SJCRH30 (cell line): Measurements from ENCODE around the gene TENM4. TPM values are rescaled to one million over a fixed set of nuclear protein-coding genes. Genes with fewer than 3 reads are reported as not detected.

Experiments used
- DNase-seq, 2 experiments: peaks; one replicate each; pipeline ENCODE4 v3.0.0-alpha.2; 2015 to 2020
- H3K27ac ChIP-seq: fragments of 250-450 bp; sonication (Bioruptor Pico); 2 replicates; pipeline ENCODE4 v1.5.1; 2020; ENCODE audit warnings: mild to moderate bottlenecking, moderate library complexity
- H3K27me3 ChIP-seq: fragments of 250-450 bp; sonication (Bioruptor Pico); 2 replicates; pipeline ENCODE4 v1.5.1; 2020; ENCODE audit warnings: mild to moderate bottlenecking, moderate library complexity
- H3K36me3 ChIP-seq: fragments of 250-450 bp; sonication (Bioruptor Pico); 2 replicates; pipeline ENCODE4 v1.5.1; 2020; ENCODE audit warnings: mild to moderate bottlenecking, moderate library complexity
- H3K4me1 ChIP-seq: fragments of 250-450 bp; sonication (Bioruptor Pico); 2 replicates; pipeline ENCODE4 v1.5.1; 2020; ENCODE audit warnings: mild to moderate bottlenecking, moderate library complexity
- H3K4me3 ChIP-seq: fragments of 250-450 bp; sonication (Bioruptor Pico); 2 replicates; pipeline ENCODE4 v1.5.1; 2020; ENCODE audit warnings: mild to moderate bottlenecking, moderate library complexity
- H3K9me3 ChIP-seq: fragments of 250-450 bp; sonication (Bioruptor Pico); replicated peaks from 2 replicates; pipeline ENCODE4 v1.5.1; 2020; ENCODE audit warnings: mild to moderate bottlenecking, moderate library complexity
- total RNA-seq: library from RNA; depleted of rRNA; stranded (reverse); fragments of >200 nt; shearing (Covaris generic); gene quantifications from 2 replicates; pipeline ENCODE4 v1.2.3, GENCODE V29; 2014

TENM4 gene
- total RNA-seq, 1 experiment from 2014 or later = 0.53 TPM

DNA sequence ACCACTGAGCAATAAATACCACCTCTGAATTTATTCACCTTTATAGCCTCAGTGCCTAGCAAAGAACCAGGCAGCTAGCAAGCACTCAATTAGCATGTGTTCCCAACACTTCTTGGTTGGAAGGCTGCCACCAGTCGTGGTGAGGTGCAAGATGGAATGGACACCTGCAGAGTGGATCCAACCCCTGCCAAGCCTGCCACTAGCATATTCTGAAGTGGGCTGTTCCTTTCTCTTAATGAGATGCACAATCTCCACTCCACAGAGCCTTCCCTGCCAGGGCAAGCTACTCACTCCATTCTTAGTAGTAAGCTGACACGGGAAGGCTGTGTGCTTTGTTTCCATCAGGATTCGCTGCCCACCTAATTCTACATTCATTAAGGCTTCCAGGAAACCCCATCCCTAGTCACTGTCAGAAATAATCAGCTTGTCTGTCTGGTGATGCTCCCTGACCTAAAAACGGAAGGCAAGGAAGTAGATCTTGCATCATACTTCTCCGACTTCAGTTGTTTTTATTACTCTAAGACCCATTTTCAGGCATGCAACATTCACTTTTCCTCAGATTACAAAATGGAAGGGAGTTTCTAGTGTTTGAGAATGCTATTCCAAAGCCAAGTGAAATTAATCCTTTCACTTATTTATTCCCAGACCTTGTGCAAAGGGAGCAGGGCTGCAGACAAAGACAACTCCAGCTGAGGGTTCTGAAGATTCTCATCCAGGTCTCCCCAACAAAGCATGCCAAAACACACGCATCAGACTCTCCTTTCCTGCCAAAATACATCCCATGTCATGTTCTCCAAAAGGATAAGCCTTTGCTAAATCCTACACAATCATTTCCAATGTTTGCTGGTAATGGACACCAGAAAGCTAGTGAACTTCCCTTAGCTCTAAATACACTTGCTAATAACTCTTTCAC is 128.0 kb downstream of the TENM4 start:
- Histone ChIP-seq H3K4me1 (no peaks in the 10 kb centered on the region), H3K27ac (no peak overlapping the region), H3K4me3 (no peak overlapping the region), H3K9me3 (no peaks in the 10 kb centered on the region), H3K27me3 (no peaks in the 10 kb centered on the region), H3K36me3 (no peaks in the 10 kb centered on the region)
- DNase-seq = no peak

DNA sequence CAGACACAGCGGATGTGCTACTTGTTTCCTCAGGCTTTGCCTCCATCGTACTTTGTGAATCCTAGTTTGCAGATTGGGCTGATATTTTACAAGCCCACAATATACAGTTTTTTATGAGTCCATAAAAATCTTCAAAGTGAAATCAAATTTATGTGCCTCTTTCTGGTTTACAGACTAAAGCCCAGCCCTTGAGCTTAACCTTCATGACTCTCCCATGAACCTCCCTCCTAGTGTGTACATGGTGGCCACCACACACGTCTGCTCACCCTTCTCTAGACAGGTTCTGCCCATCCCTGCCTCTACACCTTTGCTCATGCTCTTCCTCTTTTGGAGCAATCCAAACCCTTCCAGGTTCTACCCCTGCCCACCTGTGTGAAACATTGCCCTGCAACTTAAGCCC is 129.4 kb downstream of the TENM4 start:
- Histone ChIP-seq H3K9me3 (no peaks in the 10 kb centered on the region), H3K4me1 (no peaks in the 10 kb centered on the region), H3K4me3 (no peak overlapping the region), H3K36me3 (no peaks in the 10 kb centered on the region), H3K27ac (no peak overlapping the region), H3K27me3 (no peaks in the 10 kb centered on the region)
- no peak for DNase-seq

DNA sequence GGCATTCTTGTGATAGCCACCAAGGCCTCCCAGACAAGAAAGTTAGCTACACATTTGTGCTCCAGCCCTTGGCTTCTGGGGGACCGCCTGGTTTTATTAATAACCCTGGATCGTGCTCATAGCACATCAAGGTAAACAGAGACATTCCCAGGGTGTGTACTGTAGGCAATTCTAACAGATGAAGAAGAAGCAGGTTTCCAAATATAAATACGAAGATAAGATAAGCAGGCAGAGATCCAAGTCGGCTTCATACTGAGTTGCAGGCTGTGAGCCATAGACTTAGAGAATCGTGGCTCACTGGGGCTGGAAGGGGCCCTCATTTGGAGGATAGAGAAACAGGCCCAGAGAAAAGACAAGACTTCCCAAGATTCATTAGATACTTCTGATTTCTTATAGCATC is 131.4 kb downstream of the TENM4 start:
- Histone ChIP-seq H3K4me3 (no peak overlapping the region), H3K27me3 (no peaks in the 10 kb centered on the region), H3K36me3 (no peaks in the 10 kb centered on the region), H3K27ac (no peak overlapping the region), H3K9me3 (no peaks in the 10 kb centered on the region), H3K4me1 (no peaks in the 10 kb centered on the region)
- DNase-seq = no peak

- Histone ChIP-seq H3K4me1 (no peaks in the 10 kb centered on the region), H3K27ac (no peak overlapping the region), H3K36me3 (no peaks in the 10 kb centered on the region), H3K27me3 (no peaks in the 10 kb centered on the region), H3K4me3 (no peak overlapping the region), H3K9me3 (no peaks in the 10 kb centered on the region)
- DNase-seq = no peak
Observed at GRCh38 chr11:79308429-79308828, 132.4 kb downstream of the TENM4 start.

GRCh38 chr11:79304599-79305212 is 136.1 kb downstream of the TENM4 start:
- Histone ChIP-seq H3K27me3 (no peaks in the 10 kb centered on the region), H3K36me3 (no peaks in the 10 kb centered on the region), H3K4me1 (no peaks in the 10 kb centered on the region), H3K4me3 (no peak overlapping the region), H3K27ac (no peak overlapping the region), H3K9me3 (no peaks in the 10 kb centered on the region)
- DNase-seq = no peak

- H3K36me3 ChIP-seq = no peaks in the 10 kb centered on the region
- H3K9me3 ChIP-seq = no peaks in the 10 kb centered on the region
- DNase-seq = no peak
Observed at GRCh38 chr11:79296141-79296540, 144.7 kb downstream of the TENM4 start.

GRCh38 chr11:79294845-79295731 is 145.7 kb downstream of the TENM4 start:
- no peaks in the 10 kb centered on the region for H3K4me1 ChIP-seq
- no peak for DNase-seq
- no peaks in the 10 kb centered on the region for H3K9me3 ChIP-seq

More at GRCh38 chr11:79296141-79296540, 144.7 kb downstream of the TENM4 start:
- no peaks in the 10 kb centered on the region for H3K27me3 ChIP-seq
- no peaks in the 10 kb centered on the region for H3K4me1 ChIP-seq
- H3K27ac ChIP-seq = no peak overlapping the region
- H3K4me3 ChIP-seq = no peak overlapping the region

GRCh38 chr11:79291948-79292347 is 148.9 kb downstream of the TENM4 start:
- no peaks in the 10 kb centered on the region for H3K27me3 ChIP-seq
- no peaks in the 10 kb centered on the region for H3K36me3 ChIP-seq
- H3K27ac ChIP-seq = no peak overlapping the region
- no peaks in the 10 kb centered on the region for H3K9me3 ChIP-seq
- no peak overlapping the region for H3K4me3 ChIP-seq
- no peak for DNase-seq
- no peaks in the 10 kb centered on the region for H3K4me1 ChIP-seq

More at GRCh38 chr11:79294845-79295731, 145.7 kb downstream of the TENM4 start:
- no peak overlapping the region for H3K27ac ChIP-seq
- H3K27me3 ChIP-seq = no peaks in the 10 kb centered on the region
- H3K36me3 ChIP-seq = no peaks in the 10 kb centered on the region
- H3K4me3 ChIP-seq = no peak overlapping the region

GRCh38 chr11:79290761-79291160 is 150.1 kb downstream of the TENM4 start:
- H3K9me3 ChIP-seq = no peaks in the 10 kb centered on the region
- H3K27me3 ChIP-seq = no peaks in the 10 kb centered on the region
- no peak for DNase-seq

DNA sequence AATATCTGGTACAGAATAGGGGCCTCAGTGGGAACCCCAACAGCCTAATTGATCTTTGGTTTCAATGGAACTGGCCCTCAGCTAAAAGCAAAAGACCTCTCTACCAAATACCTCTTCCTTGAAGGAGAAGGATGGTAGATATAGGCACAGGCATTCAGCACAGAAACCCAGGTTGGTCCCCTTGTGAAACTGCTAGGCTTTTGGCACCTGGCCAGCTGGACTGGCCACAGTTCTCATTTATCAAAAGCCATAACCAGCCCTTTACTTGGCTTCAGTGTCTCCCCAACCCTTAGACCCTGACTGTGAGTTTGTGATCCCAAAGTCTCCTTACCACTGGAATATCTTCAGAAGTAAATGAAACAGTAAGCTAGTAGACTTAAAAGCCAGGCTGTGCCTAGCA is 152.9 kb downstream of the TENM4 start:
- no peaks in the 10 kb centered on the region for H3K27me3 ChIP-seq
- no peak overlapping the region for H3K4me3 ChIP-seq
- H3K36me3 ChIP-seq = no peaks in the 10 kb centered on the region
- peak in 1 of 2 experiments; percentile 1 for DNase-seq
- no peak overlapping the region for H3K27ac ChIP-seq
- no peaks in the 10 kb centered on the region for H3K9me3 ChIP-seq
- H3K4me1 ChIP-seq = no peaks in the 10 kb centered on the region

More at GRCh38 chr11:79290761-79291160, 150.1 kb downstream of the TENM4 start:
- Histone ChIP-seq H3K4me3 (no peak overlapping the region), H3K27ac (no peak overlapping the region), H3K36me3 (no peaks in the 10 kb centered on the region), H3K4me1 (no peaks in the 10 kb centered on the region)

GRCh38 chr11:79285756-79286155 is 155.1 kb downstream of the TENM4 start:
- Histone ChIP-seq H3K36me3 (no peaks in the 10 kb centered on the region), H3K9me3 (no peaks in the 10 kb centered on the region), H3K4me3 (no peak overlapping the region), H3K27ac (no peak overlapping the region), H3K27me3 (no peaks in the 10 kb centered on the region), H3K4me1 (no peaks in the 10 kb centered on the region)
- no peak for DNase-seq

DNA sequence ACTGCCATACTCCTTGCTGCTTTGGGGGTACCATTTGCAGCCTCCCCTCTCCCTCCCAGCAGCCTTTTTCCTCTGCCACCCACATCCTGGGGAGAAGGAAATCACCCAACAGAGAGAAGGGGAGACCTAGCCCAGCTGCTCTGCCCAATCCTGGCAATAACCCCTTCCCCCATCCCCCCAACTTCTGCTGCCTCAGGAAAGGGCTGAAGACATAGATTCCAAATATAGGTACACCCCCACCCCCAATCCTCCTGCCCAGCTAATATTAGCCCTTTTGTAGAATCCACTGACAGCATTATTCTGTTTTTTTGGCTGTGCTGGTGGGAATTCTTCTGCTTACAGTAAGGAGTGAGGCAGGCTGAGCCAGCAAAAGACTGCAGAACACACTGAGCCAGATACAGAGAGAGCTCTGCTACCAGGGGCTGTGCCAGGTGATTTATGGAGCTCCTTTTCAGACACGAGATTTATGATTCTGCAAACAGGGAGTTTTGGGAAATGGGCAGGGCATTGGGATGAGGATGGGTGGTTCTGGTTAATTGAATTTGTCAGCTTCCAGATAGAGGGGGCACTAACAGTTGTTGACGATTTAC is 164.0 kb downstream of the TENM4 start:
- Histone ChIP-seq H3K4me1 (no peaks in the 10 kb centered on the region), H3K36me3 (no peaks in the 10 kb centered on the region), H3K4me3 (no peak overlapping the region), H3K9me3 (no peaks in the 10 kb centered on the region), H3K27me3 (no peaks in the 10 kb centered on the region), H3K27ac (no peak overlapping the region)
- no peak for DNase-seq

GRCh38 chr11:79274636-79275331 is 166.0 kb downstream of the TENM4 start:
- no peak overlapping the region for H3K27ac ChIP-seq
- no peak overlapping the region for H3K4me3 ChIP-seq
- H3K36me3 ChIP-seq = no peaks in the 10 kb centered on the region
- no peaks in the 10 kb centered on the region for H3K9me3 ChIP-seq
- no peak for DNase-seq
- H3K27me3 ChIP-seq = no peaks in the 10 kb centered on the region
- no peaks in the 10 kb centered on the region for H3K4me1 ChIP-seq

- no peaks in the 10 kb centered on the region for H3K36me3 ChIP-seq
- no peak overlapping the region for H3K4me3 ChIP-seq
- no peaks in the 10 kb centered on the region for H3K27me3 ChIP-seq
- no peak for DNase-seq
- H3K4me1 ChIP-seq = no peaks in the 10 kb centered on the region
- H3K9me3 ChIP-seq = no peaks in the 10 kb centered on the region
- H3K27ac ChIP-seq = no peak overlapping the region
Observed at GRCh38 chr11:79273781-79274180, 167.0 kb downstream of the TENM4 start.
